HG03571 (cell line): ENCODE data around the gene MUC5B.
"Not testable (repeated sequence)": the region's sequence is repeated elsewhere in the genome, so short reads cannot be mapped to it uniquely, and the experiment has no call there.

ENCODE experiments used
- ATAC-seq: cut with Tn5 transposase; IDR thresholded peaks from one replicate; pipeline ENCODE4 v1.9.1; 2021; ENCODE audit not compliant: unreplicated experiment

MUC5B gene

DNA sequence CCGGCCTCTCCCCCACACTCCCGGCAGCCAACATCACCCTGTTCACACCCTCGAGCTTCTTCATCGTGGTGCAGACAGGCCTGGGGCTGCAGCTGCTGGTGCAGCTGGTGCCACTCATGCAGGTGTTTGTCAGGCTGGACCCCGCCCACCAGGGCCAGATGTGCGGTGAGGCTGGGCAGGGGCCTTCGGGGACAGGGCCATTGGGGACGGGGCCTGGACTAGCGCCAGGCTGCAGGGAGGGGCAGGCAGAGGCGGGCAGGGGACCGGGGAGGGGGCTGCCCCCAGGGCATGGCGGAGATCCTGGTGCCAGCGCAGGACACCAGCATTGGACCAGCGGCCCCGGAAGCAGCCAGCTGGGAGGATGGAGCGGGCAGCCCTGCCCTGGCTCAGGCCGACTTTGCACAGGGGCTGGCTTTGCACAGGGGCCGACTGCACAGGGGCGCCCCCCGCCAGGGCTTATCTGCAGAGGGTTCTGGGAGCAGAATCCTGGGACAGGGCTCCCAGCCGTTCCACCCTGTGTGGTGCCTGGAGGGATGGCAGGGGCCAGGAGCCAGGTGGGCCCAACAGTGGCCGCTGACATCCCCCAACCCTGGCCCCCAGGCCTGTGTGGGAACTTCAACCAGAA, 8.6 kb downstream of the MUC5B start:
- no peak for ATAC-seq

DNA sequence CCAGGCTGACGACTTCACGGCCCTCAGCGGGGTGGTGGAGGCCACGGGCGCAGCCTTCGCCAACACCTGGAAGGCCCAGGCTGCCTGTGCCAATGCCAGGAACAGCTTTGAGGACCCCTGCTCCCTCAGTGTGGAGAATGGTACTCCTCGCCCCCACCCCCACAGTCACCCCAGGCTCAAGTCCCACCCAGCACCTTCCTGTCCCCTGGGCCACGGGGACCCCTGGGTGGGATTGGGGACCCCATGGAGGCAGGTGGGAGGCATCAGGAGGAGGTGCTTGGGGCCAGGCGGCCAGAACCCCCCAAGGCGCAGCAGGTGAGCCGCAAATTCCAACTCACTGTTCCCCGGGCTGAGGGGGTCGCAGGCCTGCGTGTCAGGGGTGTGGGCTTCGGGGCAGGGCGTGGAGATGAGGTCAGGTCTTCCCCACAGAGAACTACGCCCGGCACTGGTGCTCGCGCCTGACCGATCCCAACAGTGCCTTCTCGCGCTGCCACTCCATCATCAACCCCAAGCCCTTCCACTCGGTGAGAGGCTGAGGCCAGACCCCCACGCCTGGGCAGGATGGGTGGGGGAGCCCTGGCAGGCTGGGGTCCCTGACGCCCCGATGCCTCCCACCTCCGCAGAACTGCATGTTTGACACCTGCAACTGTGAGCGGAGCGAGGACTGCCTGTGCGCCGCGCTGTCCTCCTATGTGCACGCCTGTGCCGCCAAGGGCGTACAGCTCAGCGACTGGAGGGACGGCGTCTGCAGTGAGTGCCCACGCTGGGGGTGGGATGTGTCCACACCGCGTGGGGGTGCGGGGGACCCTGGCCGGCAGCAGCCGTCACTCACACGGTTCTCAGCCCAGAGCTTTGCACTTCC, 9.4 kb downstream of the MUC5B start:
- ATAC-seq = no peak

DNA sequence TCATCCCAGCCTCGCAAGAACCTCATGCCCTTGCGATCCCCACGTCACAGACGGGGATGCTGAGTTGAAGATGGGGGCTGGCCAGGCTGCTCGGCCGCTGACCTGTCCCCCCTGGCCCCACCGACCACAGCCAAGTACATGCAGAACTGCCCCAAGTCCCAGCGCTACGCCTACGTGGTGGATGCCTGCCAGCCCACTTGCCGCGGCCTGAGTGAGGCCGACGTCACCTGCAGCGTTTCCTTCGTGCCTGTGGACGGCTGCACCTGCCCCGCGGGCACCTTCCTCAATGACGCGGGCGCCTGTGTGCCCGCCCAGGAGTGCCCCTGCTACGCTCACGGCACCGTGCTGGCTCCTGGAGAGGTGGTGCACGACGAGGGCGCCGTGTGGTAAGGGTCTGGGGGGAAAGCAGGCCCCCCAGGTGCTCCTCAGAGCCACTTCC, 10.0 kb downstream of the MUC5B start:
- ATAC-seq = no peak

- ATAC-seq = no peak
Measured at GRCh38 chr11:1233351-1234053, 10.6 kb downstream of the MUC5B start.

GRCh38 chr11:1234054-1234720, 11.3 kb downstream of the MUC5B start:
- no peak for ATAC-seq

GRCh38 chr11:1234771-1235305, 12.0 kb downstream of the MUC5B start:
- no peak for ATAC-seq

- ATAC-seq = no peak
Measured at GRCh38 chr11:1235306-1235900, 12.5 kb downstream of the MUC5B start.

DNA sequence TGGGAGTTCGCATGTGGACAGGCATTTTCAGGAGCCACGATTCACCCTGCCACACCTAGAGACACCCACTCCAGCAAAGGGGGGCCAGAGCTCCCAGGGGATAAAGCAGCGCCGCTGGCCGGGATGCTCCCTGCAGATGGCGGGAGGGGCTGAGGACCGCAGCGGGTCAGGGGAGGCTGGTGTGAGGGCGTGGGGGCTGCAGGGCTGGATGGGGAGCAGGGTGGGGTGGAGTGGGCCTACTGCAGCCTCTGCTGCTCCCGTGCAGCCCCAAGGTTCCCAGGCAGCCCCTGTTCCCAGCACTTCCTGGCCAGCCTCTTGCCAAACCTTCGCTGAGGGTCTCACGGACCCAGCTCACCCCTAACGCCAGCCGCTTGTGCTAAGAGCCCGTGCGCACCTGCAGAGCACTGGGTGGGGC, 13.0 kb downstream of the MUC5B start:
- ATAC-seq = no peak

- no peak for ATAC-seq
Measured at GRCh38 chr11:1236316-1237127, 13.7 kb downstream of the MUC5B start.

DNA sequence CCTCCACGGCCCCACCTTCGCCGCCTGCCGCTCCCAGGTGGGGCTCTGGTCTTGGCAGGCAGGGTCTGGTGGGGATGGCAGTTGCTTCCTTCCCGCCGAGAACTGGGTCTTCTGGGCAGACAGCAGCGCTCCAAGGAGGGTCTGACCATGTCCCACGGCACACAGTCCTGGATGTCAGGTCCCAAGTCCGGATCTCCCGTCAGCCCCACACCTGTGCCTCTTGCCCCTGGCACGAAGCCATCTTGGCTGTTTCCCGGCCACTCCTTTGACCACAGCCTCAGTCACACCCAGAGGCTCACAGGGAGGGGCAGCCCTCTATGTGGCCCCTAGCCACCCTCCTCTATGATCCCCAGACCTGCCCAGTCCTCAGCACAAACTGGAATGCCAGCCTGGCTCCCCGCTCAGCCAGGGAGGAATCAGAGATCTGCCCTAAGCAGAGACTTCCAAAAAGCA, 14.3 kb downstream of the MUC5B start:
- ATAC-seq = no peak

GRCh38 chr11:1237851-1238250, 15.0 kb downstream of the MUC5B start:
- ATAC-seq = no peak

- no peak for ATAC-seq
Measured at GRCh38 chr11:1238767-1239595, 16.1 kb downstream of the MUC5B start.

DNA sequence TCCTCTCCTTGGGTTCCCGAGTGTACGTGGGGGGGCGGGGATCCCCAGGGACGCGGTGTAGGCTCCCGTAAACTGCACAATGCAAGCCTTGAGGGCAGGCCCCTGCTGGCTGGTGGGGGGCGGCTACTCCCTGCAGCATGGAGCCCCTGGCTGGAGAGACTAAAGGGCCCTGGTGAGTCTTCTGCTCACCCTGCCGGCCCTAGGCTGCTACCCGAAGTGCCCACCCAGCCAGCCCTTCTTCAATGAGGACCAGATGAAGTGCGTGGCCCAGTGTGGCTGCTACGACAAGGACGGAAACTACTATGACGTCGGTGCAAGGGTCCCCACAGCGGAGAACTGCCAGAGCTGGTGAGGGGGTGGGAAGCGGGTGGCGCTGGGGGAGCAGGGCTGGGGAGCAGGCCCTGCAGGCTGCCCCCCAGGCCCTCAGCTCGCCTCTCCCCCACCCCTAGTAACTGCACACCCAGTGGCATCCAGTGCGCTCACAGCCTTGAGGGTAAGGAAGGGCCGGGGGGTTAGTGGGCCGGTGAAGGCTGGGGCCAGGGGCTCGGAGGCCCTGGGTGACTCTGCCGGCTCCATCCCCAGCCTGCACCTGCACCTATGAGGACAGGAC, 16.8 kb downstream of the MUC5B start:
- ATAC-seq = no peak

GRCh38 chr11:1240771-1241170, 17.9 kb downstream of the MUC5B start:
- ATAC-seq = no peak

- no peak for ATAC-seq
Measured at GRCh38 chr11:1241706-1242105, 18.8 kb downstream of the MUC5B start.

DNA sequence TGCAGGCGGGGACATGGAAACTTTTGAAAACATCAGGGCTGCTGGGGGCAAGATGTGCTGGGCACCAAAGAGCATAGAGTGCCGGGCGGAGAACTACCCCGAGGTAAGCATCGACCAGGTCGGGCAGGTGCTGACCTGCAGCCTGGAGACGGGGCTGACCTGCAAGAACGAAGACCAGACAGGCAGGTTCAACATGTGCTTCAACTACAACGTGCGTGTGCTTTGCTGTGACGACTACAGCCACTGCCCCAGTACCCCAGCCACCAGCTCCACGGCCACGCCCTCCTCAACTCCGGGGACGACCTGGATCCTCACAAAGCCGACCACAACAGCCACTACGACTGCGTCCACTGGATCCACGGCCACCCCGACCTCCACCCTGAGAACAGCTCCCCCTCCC, 19.4 kb downstream of the MUC5B start:
- ATAC-seq = no peak

- ATAC-seq = not testable (repeated sequence)
Measured at GRCh38 chr11:1242751-1243150, 19.9 kb downstream of the MUC5B start.

GRCh38 chr11:1243521-1243920, 20.7 kb downstream of the MUC5B start:
- not testable (repeated sequence) for ATAC-seq
